ENCODE data around the gene SPAG6.
"Not testable (repeated sequence)": the region's sequence is repeated elsewhere in the genome, so short reads cannot be mapped to it uniquely, and the experiment has no call there.

The SPAG6 gene

DNA sequence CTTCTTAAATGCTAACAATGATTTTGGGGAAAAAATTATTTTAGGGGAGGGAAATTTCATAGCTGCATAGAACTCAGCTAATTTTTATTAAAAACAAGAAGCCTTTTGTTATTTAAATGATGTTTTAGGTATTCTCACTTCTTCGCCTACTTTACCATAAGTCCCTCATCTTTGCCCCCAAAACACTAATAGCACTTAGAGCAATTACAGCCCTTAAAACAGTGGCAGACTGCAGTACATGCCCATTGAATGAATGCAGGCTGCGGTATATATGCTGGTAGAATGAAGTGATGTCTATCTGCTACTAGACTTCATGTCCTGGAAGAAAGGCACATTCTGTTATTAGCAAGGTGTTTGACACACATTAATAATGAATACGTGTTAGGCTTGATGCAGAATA lies 2.9 kb upstream of the SPAG6 start:
- H3K27me3 Mint-ChIP-seq, result peaks cover 39 to 57% of the 10 kb centered on the region in 2 donors
- no peaks in the 10 kb centered on the region for H3K9me3 Mint-ChIP-seq
- peak overlapping the region in 1 of 2 donors; percentile 21 for H3K4me3 Mint-ChIP-seq
- H3K36me3 Mint-ChIP-seq, result peaks cover 0 to 3% of the 10 kb centered on the region in 2 donors
- no peak for DNase-seq
- peaks cover 13 to 26% of the 10 kb centered on the region in 2 donors for H3K4me1 Mint-ChIP-seq
- H3K27ac Mint-ChIP-seq, result no peak overlapping the region
- no peak for ATAC-seq (replicated peaks)

DNA sequence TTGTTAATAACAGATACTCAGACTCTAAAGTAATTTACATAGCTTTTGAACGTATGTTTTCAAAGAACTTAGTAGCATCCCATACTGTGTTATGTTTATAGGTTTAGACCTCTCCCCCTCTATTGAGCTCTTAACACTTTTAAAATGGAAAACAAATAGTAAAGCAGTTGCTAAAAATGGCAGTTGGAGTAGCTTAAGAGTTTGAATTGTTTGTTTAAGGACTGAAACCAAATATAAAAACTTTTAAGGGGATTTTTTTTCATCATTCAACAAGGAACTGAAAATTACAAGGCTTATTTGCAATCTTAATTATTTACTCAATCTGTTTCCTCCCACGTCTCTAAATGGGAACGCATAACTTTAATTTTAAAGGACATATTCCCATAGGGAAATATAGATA lies 1.6 kb upstream of the SPAG6 start:
- Mint-ChIP-seq H3K4me1 (peaks cover 13 to 26% of the 10 kb centered on the region in 2 donors), H3K27ac (peak overlapping the region; percentile 78), H3K27me3 (peaks cover 35 to 54% of the 10 kb centered on the region in 2 donors), H3K4me3 (peak overlapping the region in 1 of 2 donors; percentile 17), H3K9me3 (no peaks in the 10 kb centered on the region), H3K36me3 (peaks cover 0 to 3% of the 10 kb centered on the region in 2 donors)
- no peak for DNase-seq
- no peak for ATAC-seq (replicated peaks)

DNA sequence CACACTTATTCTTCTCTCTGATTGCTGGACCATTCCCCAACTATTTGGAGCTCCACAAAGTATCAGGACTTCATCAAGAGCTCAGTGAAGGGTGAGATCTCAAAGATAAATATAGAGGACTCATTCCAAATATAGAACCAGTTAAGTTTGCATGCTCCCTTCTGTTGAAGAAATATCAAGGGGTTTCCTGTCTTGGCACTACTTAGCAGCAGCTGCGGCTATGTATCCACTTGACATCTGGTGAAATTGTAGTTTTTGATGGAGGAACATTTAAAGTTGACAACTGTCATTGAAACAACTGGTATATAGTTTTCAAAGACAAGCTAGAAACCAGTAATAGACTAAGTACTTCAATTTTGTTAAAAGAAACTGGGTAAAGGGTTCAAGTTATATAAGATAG lies 1.0 kb upstream of the SPAG6 start:
- no peak overlapping the region for H3K4me3 Mint-ChIP-seq
- ATAC-seq (replicated peaks) (no peak), DNase-seq (no peak)
- peaks cover 0 to 3% of the 10 kb centered on the region in 2 donors for H3K36me3 Mint-ChIP-seq
- peak overlapping the region; percentile 77 for H3K27ac Mint-ChIP-seq
- H3K27me3 Mint-ChIP-seq, result peaks cover 34 to 54% of the 10 kb centered on the region in 2 donors
- H3K4me1 Mint-ChIP-seq, result peaks cover 13 to 26% of the 10 kb centered on the region in 2 donors
- H3K9me3 Mint-ChIP-seq, result no peaks in the 10 kb centered on the region

DNA sequence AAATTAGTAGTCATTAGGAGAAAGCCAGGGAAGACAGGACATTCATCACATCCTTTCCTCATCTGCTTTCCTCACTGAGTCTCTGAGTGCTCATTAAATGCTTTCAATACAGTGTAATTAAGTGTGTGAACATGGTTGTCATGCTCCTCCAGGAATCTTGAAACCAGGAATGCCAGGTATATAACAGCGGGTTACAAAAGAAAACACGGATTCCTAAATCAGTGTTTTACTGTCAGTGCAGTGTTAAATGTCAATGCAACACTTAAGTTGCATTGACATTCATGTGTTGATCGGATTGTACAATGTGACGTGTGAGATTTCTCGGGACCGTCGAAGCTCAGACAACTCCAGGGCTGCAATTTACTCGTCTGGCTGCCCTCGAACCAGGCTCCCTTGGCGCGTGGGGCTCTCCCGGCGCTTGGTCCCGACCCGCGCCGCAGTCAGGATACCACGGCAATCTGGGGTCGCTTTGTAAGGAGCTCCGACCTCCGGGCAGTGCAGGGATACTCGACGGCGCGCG lies 455 bp upstream of the SPAG6 start:
- ATAC-seq (replicated peaks) (no peak), DNase-seq (no peak)
- Mint-ChIP-seq H3K9me3 (no peaks in the 10 kb centered on the region), H3K36me3 (peaks cover 0 to 3% of the 10 kb centered on the region in 2 donors), H3K27ac (peak overlapping the region; percentile 77), H3K4me1 (peaks cover 13 to 26% of the 10 kb centered on the region in 2 donors), H3K27me3 (peaks cover 34 to 54% of the 10 kb centered on the region in 2 donors), H3K4me3 (peak overlapping the region; percentile 53 to 79)

DNA sequence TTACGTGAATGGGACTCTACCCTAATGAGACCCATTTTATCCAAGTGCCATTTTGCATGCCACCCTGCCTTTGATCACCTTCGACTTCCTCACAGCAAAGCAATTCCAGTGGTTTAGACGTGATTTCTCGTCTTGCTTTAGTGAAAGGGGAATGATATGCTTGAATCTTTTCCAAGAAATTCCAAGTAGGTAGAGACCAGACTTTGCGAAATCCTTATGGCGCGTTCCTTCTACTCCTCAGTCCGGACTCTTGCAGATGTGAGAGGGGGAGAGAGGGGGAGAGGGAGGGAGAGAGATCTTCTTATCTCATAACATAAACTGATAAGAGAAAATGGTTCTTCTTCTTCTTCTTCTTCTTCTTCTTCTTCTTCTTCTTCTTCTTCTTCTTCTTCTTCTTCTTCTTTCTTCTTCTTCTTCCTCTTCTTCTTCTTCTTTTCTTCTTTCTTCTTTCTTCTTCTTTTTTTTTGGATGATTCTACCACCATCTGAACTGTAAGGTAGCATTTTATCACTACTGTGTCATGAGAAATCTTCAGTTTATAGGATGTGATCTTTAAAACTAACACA lies 883 bp downstream of the SPAG6 start:
- no peak for ATAC-seq (replicated peaks)
- Mint-ChIP-seq H3K36me3 (peaks cover 0 to 3% of the 10 kb centered on the region in 2 donors), H3K27me3 (peaks cover 34 to 59% of the 10 kb centered on the region in 2 donors), H3K4me1 (peaks cover 10 to 25% of the 10 kb centered on the region in 2 donors), H3K9me3 (no peaks in the 10 kb centered on the region), H3K4me3 (peak overlapping the region; percentile 53), H3K27ac (peak overlapping the region; percentile 81)
- DNase-seq, result no peak

DNA sequence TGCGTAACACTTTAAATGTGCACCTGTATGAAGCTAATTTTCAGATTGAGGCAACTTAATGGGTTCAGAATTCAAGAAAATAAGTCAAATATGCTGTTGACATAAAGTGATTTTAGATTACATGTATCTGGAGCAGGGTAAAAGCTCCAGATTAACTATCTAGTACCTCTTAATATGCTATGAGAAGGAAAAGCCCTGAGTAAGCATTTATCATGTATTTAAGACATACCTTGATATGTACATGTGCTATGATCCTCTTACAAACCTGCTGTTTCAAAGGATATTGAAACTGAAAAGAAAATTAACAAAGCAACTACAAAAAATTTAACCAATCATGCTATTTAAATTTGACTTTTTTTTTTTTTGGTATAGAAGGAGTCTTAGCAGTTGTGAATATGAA lies 4.5 kb downstream of the SPAG6 start:
- Mint-ChIP-seq H3K4me3 (no peak overlapping the region), H3K9me3 (no peaks in the 10 kb centered on the region), H3K36me3 (peaks cover 0 to 3% of the 10 kb centered on the region in 2 donors), H3K27ac (no peak overlapping the region), H3K27me3 (peaks cover 29 to 34% of the 10 kb centered on the region in 2 donors), H3K4me1 (peaks cover 2 to 9% of the 10 kb centered on the region in 2 donors)
- DNase-seq, result no peak
- no peak for ATAC-seq (replicated peaks)

DNA sequence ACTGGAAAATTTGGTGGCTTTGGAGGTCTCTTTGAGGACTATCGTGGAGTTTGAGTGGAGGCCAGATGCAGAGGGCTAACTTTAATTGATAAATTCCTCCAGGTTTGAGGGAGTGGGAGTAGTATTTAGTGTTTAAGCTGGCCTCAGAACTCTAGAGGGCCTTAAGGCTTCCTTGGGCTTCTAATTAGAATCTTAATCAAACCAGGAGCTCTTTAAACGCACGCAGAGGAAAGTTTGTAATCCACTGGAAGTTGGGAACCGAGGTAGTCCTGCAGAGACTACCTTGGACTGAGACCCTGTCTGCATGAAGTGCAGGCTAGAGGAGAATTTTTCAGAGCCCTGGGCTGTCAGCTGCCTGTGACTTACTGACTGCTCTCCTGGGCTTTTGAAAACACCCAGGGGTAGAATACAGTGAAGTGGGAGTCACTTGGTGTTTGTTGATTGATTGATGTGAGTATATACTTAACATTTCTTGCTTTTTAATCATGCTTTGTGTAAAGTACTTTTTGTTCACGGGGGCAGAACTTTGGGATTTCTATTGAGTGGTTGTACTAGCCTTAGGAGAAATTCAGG lies 5.9 kb downstream of the SPAG6 start:
- H3K27me3 Mint-ChIP-seq, result peaks cover 15 to 19% of the 10 kb centered on the region in 2 donors
- H3K36me3 Mint-ChIP-seq, result no peaks in the 10 kb centered on the region
- H3K9me3 Mint-ChIP-seq, result no peaks in the 10 kb centered on the region
- H3K4me1 Mint-ChIP-seq, result no peaks in the 10 kb centered on the region
- no peak overlapping the region for H3K4me3 Mint-ChIP-seq
- DNase-seq, result no peak
- no peak overlapping the region for H3K27ac Mint-ChIP-seq
- ATAC-seq (replicated peaks), result no peak

DNA sequence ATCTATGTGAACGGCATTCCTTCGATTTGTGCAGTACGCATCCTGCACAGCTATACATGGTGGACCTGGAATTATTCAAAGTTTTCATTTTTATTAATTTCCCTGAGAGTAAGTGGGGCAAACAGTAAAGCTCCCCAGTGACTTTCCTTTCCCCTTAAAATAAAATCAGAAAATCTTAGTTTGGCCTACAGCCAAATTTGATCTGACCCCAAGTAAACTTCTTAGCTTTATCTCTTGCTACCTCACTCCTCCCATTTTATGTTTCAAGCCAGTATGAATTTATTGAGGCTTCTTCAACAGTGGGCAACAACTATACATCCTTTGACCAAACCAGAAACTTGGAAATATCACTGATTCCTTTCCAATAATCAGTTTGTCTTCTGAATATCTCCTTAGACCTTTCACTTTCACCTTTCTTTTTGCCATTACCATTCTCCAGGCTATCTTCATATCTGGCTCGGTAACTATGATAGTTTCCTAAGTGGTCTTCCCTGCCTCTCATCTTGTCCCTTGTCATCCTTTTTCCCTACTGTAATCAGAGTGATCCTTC lies 11.1 kb downstream of the SPAG6 start:
- Mint-ChIP-seq H3K27me3 (peaks cover under 1 to 7% of the 10 kb centered on the region in 2 donors), H3K27ac (no peak overlapping the region), H3K4me3 (no peak overlapping the region)

DNA sequence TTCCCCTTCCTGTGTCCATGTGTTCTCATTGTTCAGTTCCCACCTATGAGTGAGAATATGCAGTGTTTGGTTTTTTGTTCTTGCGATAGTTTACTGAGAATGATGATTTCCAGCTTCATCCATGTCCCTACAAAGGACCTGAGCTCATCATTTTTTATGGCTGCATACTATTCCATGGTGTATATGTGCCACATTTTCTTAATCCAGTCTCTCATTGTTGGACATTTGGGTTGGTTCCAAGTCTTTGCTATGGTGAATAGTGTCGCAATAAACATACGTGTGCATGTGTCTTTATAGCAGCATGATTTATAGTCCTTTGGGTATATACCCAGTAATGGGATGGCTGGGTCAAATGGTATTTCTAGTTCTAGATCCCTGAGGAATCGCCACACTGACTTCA lies 12.5 kb downstream of the SPAG6 start:
- not testable (repeated sequence) for ATAC-seq (replicated peaks); H3K27me3 Mint-ChIP-seq; H3K4me3 Mint-ChIP-seq; DNase-seq; H3K27ac Mint-ChIP-seq; H3K36me3 Mint-ChIP-seq; H3K9me3 Mint-ChIP-seq; H3K4me1 Mint-ChIP-seq

More for the DNA sequence above, 11.1 kb downstream of the SPAG6 start:
- ATAC-seq (replicated peaks) (no peak), DNase-seq (no peak)
- H3K9me3 Mint-ChIP-seq, result no peaks in the 10 kb centered on the region
- H3K4me1 Mint-ChIP-seq, result no peaks in the 10 kb centered on the region
- no peaks in the 10 kb centered on the region for H3K36me3 Mint-ChIP-seq

DNA sequence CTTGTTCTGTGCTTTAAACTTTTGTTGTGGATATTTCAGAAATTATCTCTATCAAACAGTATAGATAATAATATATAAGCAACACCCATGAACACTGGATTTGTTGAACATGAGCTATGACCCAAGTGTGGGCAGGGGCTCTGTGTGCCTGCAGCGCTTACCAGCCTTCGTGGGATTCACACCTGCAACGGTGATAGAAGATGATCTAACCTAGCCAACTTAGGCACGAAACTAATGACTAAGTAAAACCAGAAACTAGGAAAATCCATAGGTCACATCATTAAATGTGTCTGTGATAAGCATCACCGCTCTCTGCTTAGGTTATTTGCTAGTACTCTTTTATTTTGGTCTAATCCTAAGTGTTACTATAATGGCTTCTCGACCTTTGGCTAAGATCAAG lies 18.0 kb downstream of the SPAG6 start:
- H3K36me3 Mint-ChIP-seq, result no peaks in the 10 kb centered on the region
- ATAC-seq (replicated peaks) (no peak), DNase-seq (no peak)
- H3K4me3 Mint-ChIP-seq, result no peak overlapping the region
- H3K27me3 Mint-ChIP-seq, result no peaks in the 10 kb centered on the region
- H3K9me3 Mint-ChIP-seq, result peaks cover 0 to 2% of the 10 kb centered on the region in 2 donors
- H3K4me1 Mint-ChIP-seq, result peaks cover 9 to 12% of the 10 kb centered on the region in 2 donors
- no peak overlapping the region for H3K27ac Mint-ChIP-seq

DNA sequence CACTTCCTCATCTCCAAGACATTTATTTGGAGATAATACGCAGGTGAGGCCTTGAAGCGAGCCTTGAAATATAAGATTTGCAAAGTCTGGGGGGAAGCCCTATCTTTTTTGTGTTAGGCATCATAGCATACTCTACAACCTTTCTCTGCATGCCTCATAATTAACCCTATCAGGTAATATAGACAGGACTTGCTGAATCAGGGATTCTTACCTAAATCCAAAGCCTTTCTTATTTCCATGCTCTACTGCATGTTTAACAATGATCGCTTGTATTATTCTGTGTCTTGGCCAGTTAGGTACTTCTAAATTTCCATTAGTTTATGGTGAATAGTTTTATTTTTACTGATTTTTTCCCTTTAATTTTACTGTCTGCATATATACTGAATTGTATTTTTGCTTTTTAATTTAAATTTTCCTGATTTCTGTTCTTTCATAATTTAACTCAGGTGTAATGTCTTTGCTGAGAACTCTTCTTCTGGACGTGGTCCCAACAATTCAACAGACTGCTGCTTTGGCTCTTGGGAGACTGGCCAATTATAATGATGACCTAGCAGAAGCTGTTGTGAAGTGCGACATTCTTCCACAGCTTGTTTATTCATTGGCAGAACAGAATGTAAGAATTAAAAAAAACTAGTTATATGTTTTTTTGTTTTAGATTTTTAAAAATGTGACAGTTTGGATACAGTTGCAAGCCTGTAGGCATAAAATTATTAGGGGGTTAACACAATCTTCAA lies 19.3 kb downstream of the SPAG6 start:
- ATAC-seq (replicated peaks) (no peak), DNase-seq (no peak)
- Mint-ChIP-seq H3K27ac (no peak overlapping the region), H3K9me3 (peaks cover 0 to 2% of the 10 kb centered on the region in 2 donors), H3K36me3 (no peaks in the 10 kb centered on the region), H3K27me3 (no peaks in the 10 kb centered on the region), H3K4me1 (peaks cover 12 to 16% of the 10 kb centered on the region in 2 donors), H3K4me3 (no peak overlapping the region)

DNA sequence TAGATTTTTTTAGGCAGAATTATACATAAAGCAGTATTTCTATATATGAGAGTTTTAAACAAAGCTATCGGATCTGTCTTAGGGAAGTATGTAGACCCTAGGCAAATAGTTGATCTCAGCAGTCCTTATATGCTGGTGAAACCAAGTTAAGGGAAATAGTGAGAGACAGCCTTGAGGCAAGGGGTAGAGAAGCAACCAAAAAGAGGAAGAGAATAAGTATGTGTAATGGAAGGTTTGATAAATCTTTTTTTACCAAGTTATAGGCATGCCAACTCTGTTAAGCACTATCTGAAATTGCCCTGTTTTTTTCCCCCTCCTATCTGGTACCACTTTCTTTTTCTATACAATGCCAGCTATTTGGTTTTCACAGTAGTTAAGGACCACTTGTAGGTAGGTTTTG lies 19.9 kb downstream of the SPAG6 start:
- DNase-seq (no peak), ATAC-seq (replicated peaks) (peak; percentile 97)
- H3K9me3 Mint-ChIP-seq, result peaks cover 0 to 2% of the 10 kb centered on the region in 2 donors
- peaks cover 12 to 17% of the 10 kb centered on the region in 2 donors for H3K4me1 Mint-ChIP-seq
- peak overlapping the region; percentile 31 for H3K27ac Mint-ChIP-seq
- peak overlapping the region in 1 of 2 donors; percentile 22 for H3K4me3 Mint-ChIP-seq
- no peaks in the 10 kb centered on the region for H3K27me3 Mint-ChIP-seq
- no peaks in the 10 kb centered on the region for H3K36me3 Mint-ChIP-seq

DNA sequence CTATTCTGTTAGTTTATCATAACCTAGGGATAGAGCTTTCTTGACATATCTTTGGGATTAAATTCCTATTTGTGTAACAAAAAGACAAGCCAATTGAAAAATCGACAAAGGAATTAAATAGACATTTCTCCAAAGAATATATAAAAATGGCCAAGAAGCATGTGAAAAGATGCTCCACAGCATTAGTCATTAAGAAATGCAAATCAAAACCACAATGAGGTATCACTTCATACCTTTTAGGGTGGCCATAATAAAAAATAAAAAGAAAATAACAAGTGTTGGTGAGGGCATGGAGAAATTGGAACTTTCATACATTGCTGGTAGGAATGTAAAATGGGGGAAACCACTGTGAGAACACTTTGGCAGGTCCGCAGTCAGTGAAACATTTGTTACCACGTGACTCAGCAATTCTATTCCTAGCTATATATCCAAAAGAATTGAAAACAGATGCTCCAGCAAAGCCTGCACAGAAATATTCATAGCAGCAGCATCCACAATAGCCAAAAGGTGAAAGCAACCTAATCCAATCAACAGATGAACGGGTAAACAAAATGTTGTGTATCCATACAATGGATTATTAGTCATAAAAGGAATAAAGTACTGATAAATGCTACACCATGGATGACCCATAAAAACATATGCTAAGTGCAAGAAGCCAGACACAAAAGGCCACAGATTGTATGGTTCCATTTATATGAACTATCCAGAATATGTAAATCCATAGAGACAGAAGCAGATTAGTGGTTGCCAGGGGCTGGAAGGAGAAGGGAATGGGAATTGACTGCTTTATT lies 20.5 kb downstream of the SPAG6 start:
- no peaks in the 10 kb centered on the region for H3K27me3 Mint-ChIP-seq
- H3K27ac Mint-ChIP-seq, result peak overlapping the region; percentile 57
- peaks cover 0 to 2% of the 10 kb centered on the region in 2 donors for H3K9me3 Mint-ChIP-seq
- ATAC-seq (replicated peaks) (peak; percentile 49 to 58), DNase-seq (no peak)
- H3K36me3 Mint-ChIP-seq, result no peaks in the 10 kb centered on the region
- H3K4me1 Mint-ChIP-seq, result peaks cover 12 to 17% of the 10 kb centered on the region in 2 donors
- H3K4me3 Mint-ChIP-seq, result peak overlapping the region in 1 of 2 donors; percentile 22

DNA sequence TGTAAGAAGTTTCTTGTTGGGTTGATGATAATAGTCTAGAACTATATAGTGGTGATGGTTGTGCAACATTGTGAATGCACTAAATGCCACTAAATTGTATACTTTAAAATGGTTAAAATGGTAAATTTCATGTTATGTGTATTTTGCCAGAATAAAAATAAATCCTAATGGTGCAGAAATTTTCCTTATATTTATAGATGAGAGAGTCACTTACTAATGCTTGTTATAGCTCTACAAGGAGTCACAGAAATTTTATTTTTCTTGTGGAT lies 21.1 kb downstream of the SPAG6 start:
- Mint-ChIP-seq H3K9me3 (peaks cover 0 to 2% of the 10 kb centered on the region in 2 donors), H3K4me3 (no peak overlapping the region), H3K27ac (no peak overlapping the region), H3K4me1 (peaks cover 12 to 17% of the 10 kb centered on the region in 2 donors), H3K27me3 (no peaks in the 10 kb centered on the region), H3K36me3 (no peaks in the 10 kb centered on the region)
- no peak for ATAC-seq (replicated peaks)
- no peak for DNase-seq

All from stimulated activated naive B cell treated with anti-CD40 and anti-IgM and Interleukin-4, amounts not matched to agents 10 μg/mL and 1 μg/mL and 100 μg/mL, for 72 hours (primary cell).